GM12878 (cell line): ENCODE data around the gene TBX15. TPM values are rescaled to one million over a fixed set of nuclear protein-coding genes. Genes with fewer than 3 reads are reported as not detected.

Source experiments
- ATAC-seq: fragments of 200-7000 bp; cut with Tn5 transposase; 3 replicates; pipeline ENCODE4 v1.9.1; 2020; ENCODE audit warnings: mild to moderate bottlenecking, moderate library complexity
- BruUV-seq: library from RNA; stranded (reverse); fragments of 400-500 nt; replicated peaks from 2 replicates; lab custom pipeline; 2021; lab: Mats Ljungman, UMichigan
- CTCF ChIA-PET: fragments of 300-600 bp; sonication (Branson Sonifier 250); formaldehyde crosslinking; extraction: SDS; loops from one replicate; lab custom pipeline; 2021; ENCODE audit warnings: inconsistent platforms; lab: Yijun Ruan, JAX
- POLR2A ChIA-PET: fragments of 350-600 bp; formaldehyde crosslinking; extraction: SDS; loops from one replicate; lab custom pipeline; 2021; ENCODE audit warnings: inconsistent platforms; lab: Charles Lee
- RAD21 ChIA-PET: fragments of 300-600 bp; sonication (Branson Sonifier 250); formaldehyde crosslinking; loops from one replicate; lab custom pipeline; 2023; ENCODE audit warnings: antibody characterized with exemption; ENCODE audit not compliant: unreplicated experiment; lab: Charles Lee
- SMC1A ChIA-PET: fragments of 300-600 bp; sonication (Branson Sonifier 250); formaldehyde crosslinking; loops from one replicate; lab custom pipeline; 2023; ENCODE audit not compliant: unreplicated experiment, uncharacterized antibody; lab: Charles Lee
- DNase-seq: peaks from one replicate; pipeline ENCODE4 v3.0.0-alpha.2; 2011; ENCODE audit warnings: low read depth, low spot score
- FAIRE-seq: peaks from 3 replicates; lab custom pipeline; 2011; peaks lifted over from hg19 to GRCh38; lab: Jason Lieb, UNC
- H2AFZ ChIP-seq: 2 replicates; pipeline ENCODE4 v1.6.0; 2011; ENCODE audit warnings: low read depth, low read length, control low read depth; ENCODE audit not compliant: control insufficient read depth
- H3K27ac ChIP-seq: 2 replicates; pipeline ENCODE4 v1.5.1; 2011; ENCODE audit warnings: control low read depth; ENCODE audit not compliant: control insufficient read depth, insufficient read depth
- H3K27me3 ChIP-seq, 2 experiments: replicated peaks in 1 of 2; 2 replicates each; pipeline versions ENCODE4 v1.6.0 to v1.6.1; 2011; ENCODE audit warnings: low read length in 1 of 2; ENCODE audit not compliant: control insufficient read depth in 2 of 2, insufficient read depth in 2 of 2
- H3K36me3 ChIP-seq, 2 experiments: 2 replicates each; pipeline ENCODE4 v1.5.1; 2011; ENCODE audit warnings: low read length in 1 of 2; ENCODE audit not compliant: control insufficient read depth in 2 of 2, insufficient read depth in 2 of 2
- H3K4me1 ChIP-seq: 2 replicates; pipeline ENCODE4 v1.6.1; 2011; ENCODE audit warnings: mild to moderate bottlenecking, low read length, moderate library complexity, mixed read lengths; ENCODE audit not compliant: control insufficient read depth, insufficient read depth
- H3K4me2 ChIP-seq: 2 replicates; pipeline ENCODE4 v1.6.0; 2011; ENCODE audit warnings: control low read depth; ENCODE audit not compliant: control insufficient read depth, insufficient read depth
- H3K4me3 ChIP-seq: fragments of 200-600 bp; sonication (generic); 2 replicates; pipeline ENCODE4 v1.5.1; 2016
- H3K79me2 ChIP-seq: 2 replicates; pipeline ENCODE4 v1.6.0; 2011; ENCODE audit warnings: low read length; ENCODE audit not compliant: control insufficient read depth, insufficient read depth
- H3K9ac ChIP-seq: 2 replicates; pipeline ENCODE4 v1.8.0; 2011; ENCODE audit warnings: low read length, control low read depth, mixed read lengths; ENCODE audit not compliant: control insufficient read depth, insufficient read depth
- H3K9me3 ChIP-seq: replicated peaks from 3 replicates; pipeline ENCODE4 v1.5.1; 2011; ENCODE audit warnings: mild to moderate bottlenecking, low read length; ENCODE audit not compliant: control insufficient read depth, insufficient read depth
- H4K20me1 ChIP-seq: 2 replicates; pipeline ENCODE4 v1.6.0; 2011; ENCODE audit not compliant: control insufficient read depth, insufficient read depth
- BCL3 ChIP-seq: IDR thresholded peaks from 2 replicates; pipeline ENCODE4 v1.6.1; 2011; ENCODE audit warnings: borderline replicate concordance, low read depth, mild to moderate bottlenecking, moderate library complexity, low read length; ENCODE audit not compliant: insufficient read depth, poor library complexity, severe bottlenecking
- CEBPB ChIP-seq, 2 experiments: fragments of 150-350 bp in 1 of 2; IDR thresholded peaks; 2 replicates each; pipeline ENCODE4 v1.6.1; 2012 to 2014; ENCODE audit warnings: low read depth in 2 of 2, low read length in 2 of 2, borderline replicate concordance in 1 of 2, inconsistent platforms in 1 of 2
- CREB1 ChIP-seq: IDR thresholded peaks from 2 replicates; pipeline ENCODE4 v1.6.1; 2012; ENCODE audit warnings: low read depth, mild to moderate bottlenecking, inconsistent platforms
- DPF2 ChIP-seq: fragments of 450-650 bp; IDR thresholded peaks from 2 replicates; pipeline ENCODE4 v1.6.1; 2017; ENCODE audit warnings: mild to moderate bottlenecking
- FOXK2 ChIP-seq: fragments of 450-650 bp; IDR thresholded peaks from 2 replicates; pipeline ENCODE4 v1.6.1; 2017; ENCODE audit warnings: mild to moderate bottlenecking, moderate library complexity
- KAT2A ChIP-seq: conservative IDR thresholded peaks from 2 replicates; pipeline ENCODE4 v1.6.1; 2011; ENCODE audit warnings: low read depth, low read length; ENCODE audit not compliant: control insufficient read depth
- NR2C1 ChIP-seq: fragments of 450-650 bp; IDR thresholded peaks from 2 replicates; pipeline ENCODE4 v1.6.1; 2017; ENCODE audit warnings: antibody characterized with exemption, mild to moderate bottlenecking, moderate library complexity
- SMC3 ChIP-seq: IDR thresholded peaks from 2 replicates; pipeline ENCODE4 v1.6.1; 2011; ENCODE audit warnings: low read length, improper control_type of control experiment, borderline replicate concordance
- SP1 ChIP-seq: IDR thresholded peaks from one replicate; pipeline ENCODE4 v1.6.1; 2011; ENCODE audit warnings: low read depth, low read length
- ZNF207 ChIP-seq: fragments of 450-650 bp; IDR thresholded peaks from 2 replicates; pipeline ENCODE4 v1.6.1; 2014; ENCODE audit warnings: antibody characterized with exemption, mild to moderate bottlenecking, borderline replicate concordance
- ZZZ3 ChIP-seq: IDR thresholded peaks from 2 replicates; pipeline ENCODE4 v1.6.1; 2011; ENCODE audit warnings: low read depth; ENCODE audit not compliant: control insufficient read depth, insufficient read length
- WGBS: methylation state at CpG from one replicate; pipeline ENCODE4 v1.1.6; 2016; ENCODE audit warnings: low lambda C conversion rate; ENCODE audit not compliant: insufficient replicate concordance, insufficient coverage; ENCODE audit errors: missing lambda C conversion rate; 5-methylcytosine and 5-hydroxymethylcytosine counted together
- in situ Hi-C: fragments of 300-500 bp; cut with MboI; formaldehyde crosslinking; loops from 9 replicates; pipeline ENCODE4 v1.14.3; 2018; ENCODE audit warnings: mixed read lengths
- intact Hi-C: fragments of 100-400 bp; cut with micrococcal nuclease; formaldehyde crosslinking; loops from one replicate; pipeline ENCODE4 v1.14.2; 2022; ENCODE audit not compliant: unreplicated experiment
- polyA plus RNA-seq, 11 experiments: library from polyadenylated mRNA; depleted of rRNA in 4 of 11; unstranded in 6 of 11; stranded (reverse) in 5 of 11; fragments of >200 nt; fragmentation: Nextera tagmentation in 4 of 11; fragmentation: Illumina TruSeq in 1 of 11; extraction: Ambion mirVana in 4 of 11; extraction: Trizol in 1 of 11; gene quantifications; 1 replicate in 1 of 11; 2 replicates in 10 of 11; pipeline versions ENCODE4 v1.2.1 to v1.2.3, GENCODE V29; 2011 to 2016; ENCODE audit warnings: inconsistent platforms in 2 of 11, missing spikeins in 2 of 11, low read depth in 1 of 11
- total RNA-seq, 4 experiments: library from RNA; depleted of rRNA in 3 of 4; stranded (reverse); fragments of >200 nt in 3 of 4; fragmentation: Illumina TruSeq in 1 of 4; extraction: Trizol in 1 of 4; gene quantifications; 2 replicates each; pipeline versions ENCODE4 v1.2.1 to v1.2.3, GENCODE V29; 2013 to 2021
- TF ChIP-seq, protein P1 (sequence below): fragments of 450-650 bp; formaldehyde crosslinking; IDR thresholded peaks from 2 replicates; pipeline ENCODE4 v1.4.0; 2022; ENCODE audit warnings: mild to moderate bottlenecking, moderate library complexity
- TF ChIP-seq, protein P2 (sequence below): fragments of 450-650 bp; IDR thresholded peaks from 2 replicates; pipeline ENCODE4 v1.6.1; 2017; ENCODE audit warnings: mild to moderate bottlenecking, moderate library complexity

Gene TBX15
- total and polyA plus RNA-seq, 10 of the 15 experiments (the other 5 are each of a cell fraction or from before 2014, with no cell fraction given): 0.64 to 9.4 (median 0.99) TPM

DNA sequence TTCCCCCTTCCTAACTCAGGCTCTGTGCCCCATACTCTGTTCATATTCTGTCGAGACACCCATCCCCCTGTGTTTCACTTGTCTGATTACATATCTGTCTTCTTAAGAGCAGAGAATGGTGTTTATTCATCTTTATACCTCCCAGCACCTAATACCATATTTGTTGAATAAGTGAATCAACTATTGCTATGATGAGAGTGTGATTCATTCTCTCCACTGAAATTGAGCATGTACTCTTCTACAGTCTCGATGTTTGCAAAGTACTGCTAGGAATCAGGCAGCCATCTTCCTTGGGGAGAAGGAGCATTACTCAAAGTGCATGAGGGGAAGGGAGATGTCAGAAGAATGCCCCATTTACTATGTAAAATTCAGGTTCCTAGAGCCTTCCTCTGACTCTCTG, 27.0 kb downstream of the TBX15 start:
- no peak overlapping the region for H3K4me2 ChIP-seq
- no peak overlapping the region for H3K9ac ChIP-seq
- ChIA-PET SMC1A (no interaction called here), CTCF (no interaction called here), RAD21 (no interaction called here), POLR2A (no interaction called here)
- H3K27me3 ChIP-seq: no peaks in the 10 kb centered on the region
- no peak for DNase-seq
- FAIRE-seq: no peak
- no peaks in the 10 kb centered on the region for H3K9me3 ChIP-seq
- intact Hi-C loops (loop anchor here (5.0 kb wide), 1 partner anchor 44 kb away; no protein-coding TSS in a partner anchor), in situ Hi-C loops (loop anchor here (5.0 kb wide), 1 partner anchor 49 kb away; no protein-coding TSS in a partner anchor)
- WGBS: 24% methylated on average over 2 of the region's 2 CpGs
- no peak for TF ChIP-seq SP1
- TF ChIP-seq, protein P1, sequence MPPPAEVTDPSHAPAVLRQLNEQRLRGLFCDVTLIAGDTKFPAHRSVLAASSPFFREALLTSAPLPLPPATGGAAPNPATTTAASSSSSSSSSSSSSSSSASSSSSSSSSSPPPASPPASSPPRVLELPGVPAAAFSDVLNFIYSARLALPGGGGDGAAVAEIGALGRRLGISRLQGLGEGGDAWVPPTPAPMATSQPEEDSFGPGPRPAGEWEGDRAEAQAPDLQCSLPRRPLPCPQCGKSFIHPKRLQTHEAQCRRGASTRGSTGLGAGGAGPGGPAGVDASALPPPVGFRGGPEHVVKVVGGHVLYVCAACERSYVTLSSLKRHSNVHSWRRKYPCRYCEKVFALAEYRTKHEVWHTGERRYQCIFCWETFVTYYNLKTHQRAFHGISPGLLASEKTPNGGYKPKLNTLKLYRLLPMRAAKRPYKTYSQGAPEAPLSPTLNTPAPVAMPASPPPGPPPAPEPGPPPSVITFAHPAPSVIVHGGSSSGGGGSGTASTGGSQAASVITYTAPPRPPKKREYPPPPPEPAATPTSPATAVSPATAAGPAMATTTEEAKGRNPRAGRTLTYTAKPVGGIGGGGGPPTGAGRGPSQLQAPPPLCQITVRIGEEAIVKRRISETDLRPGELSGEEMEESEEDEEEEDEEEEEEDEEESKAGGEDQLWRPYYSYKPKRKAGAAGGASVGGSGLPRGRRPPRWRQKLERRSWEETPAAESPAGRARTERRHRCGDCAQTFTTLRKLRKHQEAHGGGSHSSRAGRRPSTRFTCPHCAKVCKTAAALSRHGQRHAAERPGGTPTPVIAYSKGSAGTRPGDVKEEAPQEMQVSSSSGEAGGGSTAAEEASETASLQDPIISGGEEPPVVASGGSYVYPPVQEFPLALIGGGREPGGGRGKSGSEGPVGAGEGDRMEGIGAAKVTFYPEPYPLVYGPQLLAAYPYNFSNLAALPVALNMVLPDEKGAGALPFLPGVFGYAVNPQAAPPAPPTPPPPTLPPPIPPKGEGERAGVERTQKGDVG (CRISPR knock-in tag): no peak
- TF ChIP-seq KAT2A: no peak
- no peak for TF ChIP-seq BCL3
- no peak for TF ChIP-seq CEBPB (IDR thresholded peaks at IDR 0.05; ENCODE audit: borderline replicate concordance in 1 of 2, low read depth in 2 of 2, low read length in 2 of 2)
- TF ChIP-seq CREB1: no peak
- no peak for TF ChIP-seq DPF2
- TF ChIP-seq FOXK2: no peak
- no peak for TF ChIP-seq ZNF207
- no peak for TF ChIP-seq ZZZ3
- TF ChIP-seq SMC3: no peak
- TF ChIP-seq NR2C1: no peak
- TF ChIP-seq, protein P2, sequence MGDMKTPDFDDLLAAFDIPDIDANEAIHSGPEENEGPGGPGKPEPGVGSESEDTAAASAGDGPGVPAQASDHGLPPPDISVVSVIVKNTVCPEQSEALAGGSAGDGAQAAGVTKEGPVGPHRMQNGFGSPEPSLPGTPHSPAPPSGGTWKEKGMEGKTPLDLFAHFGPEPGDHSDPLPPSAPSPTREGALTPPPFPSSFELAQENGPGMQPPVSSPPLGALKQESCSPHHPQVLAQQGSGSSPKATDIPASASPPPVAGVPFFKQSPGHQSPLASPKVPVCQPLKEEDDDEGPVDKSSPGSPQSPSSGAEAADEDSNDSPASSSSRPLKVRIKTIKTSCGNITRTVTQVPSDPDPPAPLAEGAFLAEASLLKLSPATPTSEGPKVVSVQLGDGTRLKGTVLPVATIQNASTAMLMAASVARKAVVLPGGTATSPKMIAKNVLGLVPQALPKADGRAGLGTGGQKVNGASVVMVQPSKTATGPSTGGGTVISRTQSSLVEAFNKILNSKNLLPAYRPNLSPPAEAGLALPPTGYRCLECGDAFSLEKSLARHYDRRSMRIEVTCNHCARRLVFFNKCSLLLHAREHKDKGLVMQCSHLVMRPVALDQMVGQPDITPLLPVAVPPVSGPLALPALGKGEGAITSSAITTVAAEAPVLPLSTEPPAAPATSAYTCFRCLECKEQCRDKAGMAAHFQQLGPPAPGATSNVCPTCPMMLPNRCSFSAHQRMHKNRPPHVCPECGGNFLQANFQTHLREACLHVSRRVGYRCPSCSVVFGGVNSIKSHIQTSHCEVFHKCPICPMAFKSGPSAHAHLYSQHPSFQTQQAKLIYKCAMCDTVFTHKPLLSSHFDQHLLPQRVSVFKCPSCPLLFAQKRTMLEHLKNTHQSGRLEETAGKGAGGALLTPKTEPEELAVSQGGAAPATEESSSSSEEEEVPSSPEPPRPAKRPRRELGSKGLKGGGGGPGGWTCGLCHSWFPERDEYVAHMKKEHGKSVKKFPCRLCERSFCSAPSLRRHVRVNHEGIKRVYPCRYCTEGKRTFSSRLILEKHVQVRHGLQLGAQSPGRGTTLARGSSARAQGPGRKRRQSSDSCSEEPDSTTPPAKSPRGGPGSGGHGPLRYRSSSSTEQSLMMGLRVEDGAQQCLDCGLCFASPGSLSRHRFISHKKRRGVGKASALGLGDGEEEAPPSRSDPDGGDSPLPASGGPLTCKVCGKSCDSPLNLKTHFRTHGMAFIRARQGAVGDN: no peak
- H3K27ac ChIP-seq: no peak overlapping the region
- H3K4me1 ChIP-seq: peaks cover 11% of the 10 kb centered on the region
- BruUV-seq: no TSS peak
- H4K20me1 ChIP-seq: no peaks in the 10 kb centered on the region
- H3K4me3 ChIP-seq: no peak overlapping the region
- ATAC-seq: no peak
- no peaks in the 10 kb centered on the region for H3K36me3 ChIP-seq
- no peaks in the 10 kb centered on the region for H3K79me2 ChIP-seq
- H2AFZ ChIP-seq: no peak overlapping the region
